Keratinocyte (primary cell): Measurements from ENCODE around the gene CTIF. TPM values are rescaled to one million over a fixed set of nuclear protein-coding genes. Genes with fewer than 3 reads are reported as not detected.

Experiments
- DNase-seq: peaks from one replicate; pipeline ENCODE4 v3.0.0-alpha.2; 2011; ENCODE audit warnings: low read depth, missing footprints, low spot score
- FAIRE-seq: peaks from 2 replicates; lab custom pipeline; 2011; peaks lifted over from hg19 to GRCh38; lab: Jason Lieb, UNC
- H2AFZ ChIP-seq: 2 replicates; pipeline ENCODE4 v1.6.0; 2012; ENCODE audit warnings: low read length, control low read depth, inconsistent platforms; ENCODE audit not compliant: control insufficient read depth
- H3K27ac ChIP-seq: 2 replicates; pipeline ENCODE4 v1.5.1; 2011; ENCODE audit warnings: low read length; ENCODE audit not compliant: control insufficient read depth, insufficient read depth
- H3K27me3 ChIP-seq: 3 replicates; pipeline ENCODE4 v1.6.0; 2011; ENCODE audit warnings: low read length; ENCODE audit not compliant: control insufficient read depth, insufficient read depth; ENCODE audit errors: extremely low read depth
- H3K36me3 ChIP-seq, 2 experiments: 2 replicates in 1 of 2; 3 replicates in 1 of 2; pipeline ENCODE4 v1.5.1; 2011; ENCODE audit warnings: low read length in 2 of 2, mild to moderate bottlenecking in 1 of 2; ENCODE audit not compliant: control insufficient read depth in 2 of 2, insufficient read depth in 2 of 2; ENCODE audit errors: extremely low read depth in 1 of 2
- H3K4me1 ChIP-seq: 3 replicates; pipeline ENCODE4 v1.5.1; 2011; ENCODE audit warnings: low read length; ENCODE audit not compliant: control insufficient read depth, insufficient read depth; ENCODE audit errors: extremely low read depth
- H3K4me2 ChIP-seq: 3 replicates; pipeline ENCODE4 v1.6.0; 2011; ENCODE audit warnings: low read depth, low read length; ENCODE audit not compliant: control insufficient read depth, insufficient read depth; ENCODE audit errors: extremely low read depth
- H3K4me3 ChIP-seq, 3 experiments: fragments of 200-600 bp in 1 of 3; sonication (generic) in 1 of 3; 2 replicates in 2 of 3; 3 replicates in 1 of 3; pipeline ENCODE4 v1.5.1; 2011 to 2016; ENCODE audit warnings: low read length in 3 of 3, mild to moderate bottlenecking in 3 of 3, control low read depth in 2 of 3, inconsistent platforms in 1 of 3, low read depth in 1 of 3, mixed read lengths in 1 of 3, mixed run types in 1 of 3, moderate library complexity in 1 of 3; ENCODE audit not compliant: control insufficient read depth in 2 of 3, insufficient read depth in 2 of 3; ENCODE audit errors: extremely low read depth in 1 of 3
- H3K79me2 ChIP-seq: 2 replicates; pipeline ENCODE4 v1.6.0; 2012; ENCODE audit warnings: low read length; ENCODE audit not compliant: control insufficient read depth, insufficient read depth
- H3K9ac ChIP-seq: 3 replicates; pipeline ENCODE4 v1.6.0; 2011; ENCODE audit warnings: low read length; ENCODE audit not compliant: control insufficient read depth, insufficient read depth; ENCODE audit errors: extremely low read depth
- H3K9me1 ChIP-seq: 3 replicates; pipeline ENCODE4 v1.6.0; 2011; ENCODE audit warnings: low read length; ENCODE audit not compliant: control insufficient read depth, insufficient read depth; ENCODE audit errors: extremely low read depth
- H3K9me3 ChIP-seq: 2 replicates; pipeline ENCODE4 v1.5.1; 2012; ENCODE audit warnings: low read depth, low read length; ENCODE audit not compliant: control insufficient read depth
- H4K20me1 ChIP-seq: 3 replicates; pipeline ENCODE4 v1.6.0; 2011; ENCODE audit warnings: low read length; ENCODE audit not compliant: control insufficient read depth, insufficient read depth; ENCODE audit errors: extremely low read depth
- CTCF ChIP-seq, 3 experiments: IDR thresholded peaks in 1 of 3; conservative IDR thresholded peaks in 1 of 3; optimal IDR thresholded peaks in 1 of 3; 2 replicates in 2 of 3; 3 replicates in 1 of 3; pipeline versions ENCODE3 to v1.5.1; 2011; ENCODE audit warnings: low read length in 3 of 3, mild to moderate bottlenecking in 3 of 3, moderate library complexity in 2 of 3, control low read depth in 1 of 3, inconsistent platforms in 1 of 3; ENCODE audit not compliant: insufficient read depth in 2 of 3; ENCODE audit errors: extremely low read depth in 1 of 3
- EZH2 ChIP-seq: IDR thresholded peaks from one replicate; pipeline ENCODE4 v1.6.1; 2012; ENCODE audit warnings: inconsistent platforms, mild to moderate bottlenecking, low read length, moderate library complexity
- dilution Hi-C: fragments of 300-500 bp; cut with MboI; formaldehyde crosslinking; loops from one replicate; pipeline ENCODE4 v1.7.0; 2020; ENCODE audit warnings: low sequenced_read_pairs; ENCODE audit not compliant: extremely low pct_ligation_motif_present
- polyA plus RNA-seq, 5 experiments: library from polyadenylated mRNA; depleted of rRNA in 3 of 5; stranded (reverse) in 3 of 5; stranded (forward) in 1 of 5; unstranded in 1 of 5; fragments of >200 nt; gene quantifications; 1 replicate in 1 of 5; 2 replicates in 3 of 5; 3 replicates in 1 of 5; pipeline versions ENCODE4 v1.2.1 to v1.2.3, GENCODE V29; 2011 to 2012; ENCODE audit warnings: missing spikeins in 2 of 5, low read depth in 1 of 5, low replicate concordance in 1 of 5

The CTIF gene
- polyA plus RNA-seq, 1 donor (not counting 4 experiments of a cell fraction or from before 2014, with no cell fraction given): 15.0 TPM

GRCh38 chr18:48852794-48853193, 314.0 kb downstream of the CTIF start:
- no peaks in the 10 kb centered on the region for H4K20me1 ChIP-seq
- no peaks in the 10 kb centered on the region for H3K9me1 ChIP-seq
- peaks cover 7 to 9% of the 10 kb centered on the region in 2 experiments for H3K36me3 ChIP-seq
- H3K9ac ChIP-seq: no peak overlapping the region
- no peak overlapping the region for H2AFZ ChIP-seq
- dilution Hi-C loops: no loop called here
- H3K27ac ChIP-seq: no peak overlapping the region
- no peak overlapping the region for H3K4me3 ChIP-seq
- H3K9me3 ChIP-seq: no peaks in the 10 kb centered on the region
- FAIRE-seq: no peak
- H3K27me3 ChIP-seq: no peaks in the 10 kb centered on the region
- no peak for TF ChIP-seq EZH2
- TF ChIP-seq CTCF (optimal IDR thresholded peaks at IDR 0.05 in 1 of 3, IDR thresholded peaks at IDR 0.05 in 1 of 3, conservative IDR thresholded peaks at IDR 0.05 in 1 of 3; ENCODE audit: extremely low read depth in 1 of 3, insufficient read depth in 2 of 3, low read length in 3 of 3): no peak
- no peaks in the 10 kb centered on the region for H3K79me2 ChIP-seq
- peaks cover 15% of the 10 kb centered on the region for H3K4me1 ChIP-seq
- DNase-seq: no peak
- H3K4me2 ChIP-seq: no peak overlapping the region

- peaks cover 7% of the 10 kb centered on the region for H3K4me1 ChIP-seq
- H3K9ac ChIP-seq: no peak overlapping the region
- no peak overlapping the region for H3K4me3 ChIP-seq
- no peaks in the 10 kb centered on the region for H3K79me2 ChIP-seq
- dilution Hi-C loops: no loop called here
- DNase-seq (no peak), FAIRE-seq (no peak)
- no peaks in the 10 kb centered on the region for H4K20me1 ChIP-seq
- H3K9me3 ChIP-seq: no peaks in the 10 kb centered on the region
- no peak overlapping the region for H3K27ac ChIP-seq
- H3K4me2 ChIP-seq: no peak overlapping the region
- H3K27me3 ChIP-seq: no peaks in the 10 kb centered on the region
- no peak overlapping the region for H2AFZ ChIP-seq
- H3K9me1 ChIP-seq: no peaks in the 10 kb centered on the region
- TF ChIP-seq EZH2: no peak
- no peak for TF ChIP-seq CTCF (optimal IDR thresholded peaks at IDR 0.05 in 1 of 3, IDR thresholded peaks at IDR 0.05 in 1 of 3, conservative IDR thresholded peaks at IDR 0.05 in 1 of 3; ENCODE audit: extremely low read depth in 1 of 3, insufficient read depth in 2 of 3, low read length in 3 of 3)
- peaks cover 7 to 9% of the 10 kb centered on the region in 2 experiments for H3K36me3 ChIP-seq
Measured at GRCh38 chr18:48853588-48853987, 314.8 kb downstream of the CTIF start.
